K562 (cell line): Measurements from ENCODE around the gene NT5DC4. TPM values are rescaled to one million over a fixed set of nuclear protein-coding genes. Genes with fewer than 3 reads are reported as not detected.

Experiments used
- ATF6 ChIP-seq: sonication (generic); formaldehyde crosslinking; IDR thresholded peaks from 2 replicates; pipeline ENCODE4 v1.4.0; 2020; ENCODE audit warnings: mild to moderate bottlenecking, missing genetic modification reagents
- CBFA2T3 ChIP-seq: fragments of 450-650 bp; IDR thresholded peaks from 2 replicates; pipeline ENCODE4 v1.6.1; 2017
- DMBX1 ChIP-seq: fragments of 250-450 bp; sonication (Bioruptor Pico); IDR thresholded peaks from 2 replicates; pipeline ENCODE4 v1.8.0; 2022; ENCODE audit warnings: inconsistent platforms, mild to moderate bottlenecking, moderate library complexity, borderline replicate concordance
- E2F3 ChIP-seq: fragments of 250-450 bp; sonication (Bioruptor Pico); IDR thresholded peaks from 2 replicates; pipeline ENCODE4 v1.4.0; 2020; ENCODE audit warnings: mild to moderate bottlenecking
- E2F4 ChIP-seq: sonication (generic); formaldehyde crosslinking; IDR thresholded peaks from 2 replicates; pipeline ENCODE4 v1.8.0; 2022; ENCODE audit warnings: mild to moderate bottlenecking, low read depth, missing genetic modification reagents
- FOXJ2 ChIP-seq: fragments of 200-800 bp; sonication (Bioruptor generic); IDR thresholded peaks from 2 replicates; pipeline ENCODE4 v1.6.1; 2016; ENCODE audit warnings: missing genetic modification characterization, missing compliant biosample characterization
- MEF2D ChIP-seq: conservative IDR thresholded peaks from 2 replicates; pipeline ENCODE4 v1.6.1; 2016; ENCODE audit warnings: low read depth, missing genetic modification characterization, missing compliant biosample characterization
- PHF20 ChIP-seq: fragments of 450-650 bp; IDR thresholded peaks from 2 replicates; pipeline ENCODE4 v1.6.1; 2018; ENCODE audit not compliant: partially characterized antibody
- PRMT5 ChIP-seq: sonication (generic); formaldehyde crosslinking; IDR thresholded peaks from 2 replicates; pipeline ENCODE4 v1.5.0; 2020; ENCODE audit warnings: missing genetic modification reagents
- PTRF ChIP-seq: fragments of 450-650 bp; IDR thresholded peaks from 2 replicates; pipeline ENCODE4 v1.6.1; 2016; ENCODE audit warnings: mild to moderate bottlenecking, missing genetic modification characterization, missing compliant biosample characterization
- RBFOX2 ChIP-seq: fragments of 200-400 bp; formaldehyde crosslinking; IDR thresholded peaks from 2 replicates; pipeline ENCODE4 v1.6.1; 2017; ENCODE audit warnings: low read depth, mild to moderate bottlenecking, low read length, moderate library complexity
- RBM39 ChIP-seq: fragments of 200-400 bp; formaldehyde crosslinking; optimal IDR thresholded peaks from 2 replicates; pipeline ENCODE3; 2018; ENCODE audit warnings: low read depth, low read length
- SREBF1 ChIP-seq: fragments of 150-350 bp; IDR thresholded peaks from 2 replicates; pipeline ENCODE4 v1.6.1; 2014; ENCODE audit warnings: antibody characterized with exemption, low read depth, low read length, borderline replicate concordance
- TBP ChIP-seq: optimal IDR thresholded peaks from 2 replicates; pipeline ENCODE3; 2011; ENCODE audit warnings: low read depth, low read length, improper control_type of control experiment
- XRCC3 ChIP-seq: fragments of 450-650 bp; IDR thresholded peaks from 2 replicates; pipeline ENCODE4 v1.6.1; 2017; ENCODE audit warnings: mild to moderate bottlenecking, moderate library complexity
- ZBTB17 ChIP-seq: fragments of 450-650 bp; formaldehyde crosslinking; IDR thresholded peaks from 2 replicates; pipeline ENCODE4 v1.4.0; 2020; ENCODE audit warnings: mild to moderate bottlenecking
- ZNF436 ChIP-seq: fragments of 250-450, 450-650 bp; sonication (Bioruptor Pico); formaldehyde crosslinking; IDR thresholded peaks from 2 replicates; pipeline ENCODE4 v1.7.0; 2020; ENCODE audit warnings: mild to moderate bottlenecking
- ZNF75A ChIP-seq: fragments of 450-650 bp; formaldehyde crosslinking; IDR thresholded peaks from 2 replicates; pipeline ENCODE4 v1.4.0; 2020; ENCODE audit warnings: mild to moderate bottlenecking
- ZNF77 ChIP-seq: fragments of 250-450 bp; sonication (Bioruptor Pico); IDR thresholded peaks from 2 replicates; pipeline ENCODE4 v1.5.0; 2020
- polyA plus RNA-seq, 8 experiments: library from polyadenylated mRNA; depleted of rRNA in 4 of 8; stranded (reverse) in 5 of 8; unstranded in 3 of 8; fragments of >200 nt; fragmentation: Nextera tagmentation in 2 of 8; fragmentation: Illumina TruSeq in 1 of 8; extraction: Ambion mirVana in 2 of 8; extraction: Trizol in 1 of 8; gene quantifications; 2 replicates each; pipeline versions ENCODE4 v1.2.1 to v1.2.3, GENCODE V29; 2011 to 2014; ENCODE audit warnings: inconsistent platforms in 1 of 8, missing spikeins in 1 of 8
- total RNA-seq, 7 experiments: library from RNA; depleted of rRNA in 6 of 7; stranded (reverse); fragments of >200 nt in 6 of 7; fragmentation: Illumina TruSeq in 2 of 7; extraction: Trizol in 2 of 7; gene quantifications; 2 replicates each; pipeline versions ENCODE4 v1.2.1 to v1.2.3, GENCODE V29; 2011 to 2021; ENCODE audit warnings: low replicate concordance in 1 of 7
- TF ChIP-seq, protein P1 (sequence below): fragments of 200-800 bp; sonication (Bioruptor generic); IDR thresholded peaks from 2 replicates; pipeline ENCODE4 v1.6.1; 2017; ENCODE audit warnings: missing genetic modification characterization, missing compliant biosample characterization
- TF ChIP-seq, protein P2 (sequence below): sonication (generic); formaldehyde crosslinking; IDR thresholded peaks from 2 replicates; pipeline ENCODE4 v1.8.1; 2023; ENCODE audit warnings: mild to moderate bottlenecking, missing genetic modification reagents

The NT5DC4 gene
- total and polyA plus RNA-seq, 9 of the 15 experiments (the other 6 are each of a cell fraction or from before 2014, with no cell fraction given), result 0.44 to 6.9 (median 2.5) TPM

DNA sequence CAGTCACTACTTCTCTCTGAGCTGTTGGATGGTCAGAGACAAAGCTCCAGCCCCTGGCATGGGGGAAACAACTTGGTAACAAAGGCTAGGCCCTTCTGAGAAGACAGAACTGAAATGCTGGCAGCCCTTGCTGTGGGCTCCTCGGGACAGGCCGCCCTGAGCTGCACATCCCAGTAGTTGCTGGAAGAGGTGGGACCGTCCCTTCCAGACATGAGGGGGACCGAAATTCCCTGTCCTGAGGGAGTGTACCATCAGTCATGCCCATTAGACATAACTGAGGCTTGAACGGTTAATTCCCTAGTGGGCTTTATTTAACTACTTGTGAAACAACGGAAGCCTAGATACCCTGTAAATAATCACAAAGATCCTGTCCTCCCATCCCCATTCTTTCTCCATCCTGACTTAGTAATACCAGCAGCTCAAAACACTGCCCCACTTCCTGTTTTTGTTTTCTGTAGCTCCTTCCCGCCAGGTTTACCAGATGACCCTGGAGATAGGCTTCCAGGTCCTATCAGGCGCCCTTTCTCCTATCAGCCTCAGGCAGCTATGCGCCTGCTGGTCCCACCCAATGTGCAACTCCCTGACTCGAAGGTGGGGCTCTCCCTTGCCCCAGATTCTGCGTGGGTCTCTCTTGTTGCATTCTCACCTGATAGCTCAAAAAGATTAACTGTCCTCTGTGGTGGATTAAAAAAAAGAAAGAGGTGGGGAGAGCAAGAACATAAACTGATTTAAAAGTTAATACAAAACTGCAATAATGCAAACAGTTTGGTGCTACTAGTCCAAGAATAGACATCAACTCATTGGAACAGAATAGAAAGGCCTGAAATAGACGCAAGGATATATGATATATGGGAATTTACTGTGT is 37.0 kb upstream of the NT5DC4 start (continued):
- TF ChIP-seq E2F3 (CRISPR knock-in tag) (peak; percentile 86; the same call in 1 of the 2 replicates), PTRF (tag) (0 out of 2 replicates have a peak, but pooled peaks have one; percentile 30), ATF6 (CRISPR knock-in tag) (no peak), ZNF436 (CRISPR knock-in tag) (no peak), XRCC3 (no peak), ZNF75A (CRISPR knock-in tag) (no peak), PHF20 (no peak), E2F4 (CRISPR knock-in tag) (no peak), MEF2D (no peak; the same call in 1 of the 2 replicates), RBM39 (no peak), FOXJ2 (peak; percentile 53; the same call in 1 of the 2 replicates), TBP (no peak), ZBTB17 (CRISPR knock-in tag) (no peak), ZNF77 (CRISPR knock-in tag) (no peak), RBFOX2 (no peak), DMBX1 (CRISPR knock-in tag) (peak; percentile 36; the same call in 1 of the 2 replicates), PRMT5 (CRISPR knock-in tag) (no peak), CBFA2T3 (peak; percentile 97), SREBF1 (no peak)
- TF ChIP-seq, protein P1, sequence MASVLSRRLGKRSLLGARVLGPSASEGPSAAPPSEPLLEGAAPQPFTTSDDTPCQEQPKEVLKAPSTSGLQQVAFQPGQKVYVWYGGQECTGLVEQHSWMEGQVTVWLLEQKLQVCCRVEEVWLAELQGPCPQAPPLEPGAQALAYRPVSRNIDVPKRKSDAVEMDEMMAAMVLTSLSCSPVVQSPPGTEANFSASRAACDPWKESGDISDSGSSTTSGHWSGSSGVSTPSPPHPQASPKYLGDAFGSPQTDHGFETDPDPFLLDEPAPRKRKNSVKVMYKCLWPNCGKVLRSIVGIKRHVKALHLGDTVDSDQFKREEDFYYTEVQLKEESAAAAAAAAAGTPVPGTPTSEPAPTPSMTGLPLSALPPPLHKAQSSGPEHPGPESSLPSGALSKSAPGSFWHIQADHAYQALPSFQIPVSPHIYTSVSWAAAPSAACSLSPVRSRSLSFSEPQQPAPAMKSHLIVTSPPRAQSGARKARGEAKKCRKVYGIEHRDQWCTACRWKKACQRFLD (CRISPR knock-in tag), result peak; percentile 86
- TF ChIP-seq, protein P2, sequence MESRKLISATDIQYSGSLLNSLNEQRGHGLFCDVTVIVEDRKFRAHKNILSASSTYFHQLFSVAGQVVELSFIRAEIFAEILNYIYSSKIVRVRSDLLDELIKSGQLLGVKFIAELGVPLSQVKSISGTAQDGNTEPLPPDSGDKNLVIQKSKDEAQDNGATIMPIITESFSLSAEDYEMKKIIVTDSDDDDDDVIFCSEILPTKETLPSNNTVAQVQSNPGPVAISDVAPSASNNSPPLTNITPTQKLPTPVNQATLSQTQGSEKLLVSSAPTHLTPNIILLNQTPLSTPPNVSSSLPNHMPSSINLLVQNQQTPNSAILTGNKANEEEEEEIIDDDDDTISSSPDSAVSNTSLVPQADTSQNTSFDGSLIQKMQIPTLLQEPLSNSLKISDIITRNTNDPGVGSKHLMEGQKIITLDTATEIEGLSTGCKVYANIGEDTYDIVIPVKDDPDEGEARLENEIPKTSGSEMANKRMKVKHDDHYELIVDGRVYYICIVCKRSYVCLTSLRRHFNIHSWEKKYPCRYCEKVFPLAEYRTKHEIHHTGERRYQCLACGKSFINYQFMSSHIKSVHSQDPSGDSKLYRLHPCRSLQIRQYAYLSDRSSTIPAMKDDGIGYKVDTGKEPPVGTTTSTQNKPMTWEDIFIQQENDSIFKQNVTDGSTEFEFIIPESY (CRISPR knock-in tag), result no peak
